D721Med (cell line): Measurements from ENCODE around the gene SPAG16.
"Not testable (repeated sequence)": the region's sequence is repeated elsewhere in the genome, so short reads cannot be mapped to it uniquely, and the experiment has no call there.

Source experiments
- DNase-seq: peaks from one replicate; pipeline ENCODE4 v3.0.0; 2011; ENCODE audit warnings: low spot score; ENCODE audit not compliant: insufficient read length
- FAIRE-seq: peaks from 2 replicates; lab custom pipeline; 2011; peaks lifted over from hg19 to GRCh38; lab: Jason Lieb, UNC
- CTCF ChIP-seq: IDR thresholded peaks from 2 replicates; pipeline ENCODE4 v1.5.1; 2012; ENCODE audit warnings: mild to moderate bottlenecking, control low read depth; ENCODE audit not compliant: insufficient read depth; ENCODE audit errors: missing control alignments

SPAG16 gene

GRCh38 chr2:213689585-213689984 is 405.3 kb downstream of the SPAG16 start:
- no peak for TF ChIP-seq CTCF
- no peak for DNase-seq
- FAIRE-seq, result no peak

GRCh38 chr2:213691351-213691750 is 407.1 kb downstream of the SPAG16 start:
- TF ChIP-seq CTCF, result no peak
- FAIRE-seq (no peak), DNase-seq (no peak)

GRCh38 chr2:213696442-213696841 is 412.2 kb downstream of the SPAG16 start:
- no peak for TF ChIP-seq CTCF
- FAIRE-seq (no peak), DNase-seq (no peak)

GRCh38 chr2:213701365-213701764 is 417.1 kb downstream of the SPAG16 start:
- not testable (repeated sequence) for FAIRE-seq, DNase-seq

- TF ChIP-seq CTCF, result no peak
- FAIRE-seq (no peak), DNase-seq (no peak)
These were observed 419.3 kb downstream of the SPAG16 start for GRCh38 chr2:213703406-213704098.

GRCh38 chr2:213710164-213710563 is 425.9 kb downstream of the SPAG16 start:
- no peak for FAIRE-seq
- no peak for TF ChIP-seq CTCF

GRCh38 chr2:213718411-213718810 is 434.1 kb downstream of the SPAG16 start:
- not testable (repeated sequence) for FAIRE-seq, DNase-seq

More at GRCh38 chr2:213710164-213710563, 425.9 kb downstream of the SPAG16 start:
- no peak for DNase-seq

- FAIRE-seq (peak; percentile 11), DNase-seq (no peak)
- no peak for TF ChIP-seq CTCF
These were observed 438.3 kb downstream of the SPAG16 start for GRCh38 chr2:213722565-213722964.
